Stimulated activated CD4-positive, alpha-beta T cell treated with anti-CD3 and anti-CD28 coated beads, Interleukin-15, amount 100 ng/mL, for 24 hours (primary cell): Measurements from ENCODE around the gene ATE1.
"Not testable (repeated sequence)": the region's sequence is repeated elsewhere in the genome, so short reads cannot be mapped to it uniquely, and the experiment has no call there.

Experiments used
- DNase-seq: peaks from one replicate; pipeline ENCODE4 v3.0.0-alpha.2; 2020

Gene ATE1

DNA sequence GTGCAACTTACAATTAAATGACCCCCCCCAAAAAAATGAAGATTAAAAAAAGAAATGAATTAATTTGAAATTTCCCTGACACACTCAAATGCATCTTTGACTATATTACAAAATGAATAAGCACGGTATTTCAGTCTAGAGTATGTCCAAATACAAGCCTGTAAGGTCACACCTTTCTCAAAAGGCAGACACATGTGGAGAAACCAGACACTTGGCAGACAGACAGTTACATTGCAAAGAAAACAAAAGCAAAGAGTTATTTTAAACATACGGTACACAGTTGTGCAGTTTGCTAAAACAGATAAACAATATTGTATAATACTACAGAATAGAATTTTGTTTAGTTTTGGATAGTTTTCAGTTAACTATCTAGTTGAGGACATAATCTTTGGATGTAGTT is 153.0 kb downstream of the ATE1 start:
- DNase-seq: no peak

GRCh38 chr10:121774404-121774803 is 153.4 kb downstream of the ATE1 start:
- DNase-seq: no peak

- no peak for DNase-seq
These were observed 154.9 kb downstream of the ATE1 start for GRCh38 chr10:121772884-121773283.

DNA sequence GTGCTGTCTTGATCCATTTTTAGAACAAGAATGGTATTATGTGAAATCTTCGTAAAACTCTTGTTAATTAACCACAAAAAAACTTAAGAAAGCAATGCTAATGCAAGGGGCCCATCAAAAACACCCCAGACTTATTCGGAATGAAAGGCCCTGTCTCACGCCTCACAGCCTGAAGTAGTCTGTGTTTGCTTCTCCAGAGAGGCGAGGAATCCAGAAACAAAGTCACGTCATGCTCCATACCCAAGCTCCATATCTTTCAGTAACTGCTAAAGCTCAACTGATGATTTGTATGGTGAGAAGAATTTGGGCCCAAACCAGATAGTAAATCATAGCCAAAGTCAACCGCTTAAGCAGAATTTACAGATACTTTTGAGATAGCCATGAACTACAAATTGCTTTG is 155.4 kb downstream of the ATE1 start:
- DNase-seq: no peak

GRCh38 chr10:121771966-121772365 is 155.9 kb downstream of the ATE1 start:
- no peak for DNase-seq

GRCh38 chr10:121766426-121766825 is 161.4 kb downstream of the ATE1 start:
- DNase-seq: no peak

GRCh38 chr10:121765204-121765603 is 162.6 kb downstream of the ATE1 start:
- DNase-seq: no peak

DNA sequence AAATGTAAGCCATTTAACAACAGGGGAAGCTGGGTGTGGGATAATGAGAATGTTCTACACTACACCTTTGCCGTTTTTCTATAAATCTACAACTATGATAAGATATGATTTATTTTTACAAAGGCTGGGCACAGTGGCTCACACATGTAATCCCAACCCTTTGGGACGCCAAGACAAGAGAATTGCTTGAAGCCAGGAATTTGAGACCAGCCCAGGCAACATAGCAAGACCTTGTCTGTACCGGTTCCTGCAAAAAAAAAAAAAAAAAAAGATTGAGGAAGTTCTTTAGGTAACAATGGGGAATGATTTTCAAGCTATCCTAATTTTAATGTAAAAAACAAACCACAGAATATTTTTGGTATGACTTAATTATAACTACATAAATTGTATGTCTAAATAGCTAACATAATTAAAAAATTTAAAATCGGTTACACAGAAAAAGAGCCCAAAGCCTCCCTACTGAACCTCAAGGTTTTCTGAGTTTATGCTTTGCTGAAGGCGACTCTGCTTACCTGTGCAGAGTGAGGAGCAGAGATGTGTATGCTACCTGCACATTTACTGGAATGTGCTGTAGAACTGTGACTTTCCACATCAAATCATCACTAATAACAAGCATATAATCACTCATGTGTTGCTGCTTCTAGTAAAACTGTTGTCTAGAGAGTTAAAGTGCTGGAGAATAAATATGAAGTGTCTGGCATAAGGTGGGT is 163.4 kb downstream of the ATE1 start:
- no peak for DNase-seq

- not testable (repeated sequence) for DNase-seq
These were observed 170.6 kb downstream of the ATE1 start for GRCh38 chr10:121757241-121757640.

DNA sequence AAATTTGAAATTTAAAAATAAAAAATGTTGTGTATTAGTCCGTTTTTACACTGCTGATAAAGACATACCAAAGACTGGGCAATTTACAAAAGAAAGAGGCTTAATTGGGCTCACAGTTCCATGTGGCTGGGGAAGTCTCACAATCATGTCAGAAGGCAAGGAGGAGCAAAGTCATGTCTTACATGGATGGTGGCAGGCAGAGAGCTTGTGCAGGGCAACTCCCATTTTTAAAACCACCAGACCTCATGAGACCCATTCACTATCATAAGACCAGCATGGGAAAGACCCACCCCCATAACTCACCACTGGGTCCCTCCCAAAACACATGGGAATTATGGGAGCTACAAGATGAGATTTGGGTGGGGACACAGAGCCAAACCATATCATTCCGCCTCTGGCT is 172.3 kb downstream of the ATE1 start:
- DNase-seq: not testable (repeated sequence)

GRCh38 chr10:121754666-121755065 is 173.2 kb downstream of the ATE1 start:
- no peak for DNase-seq

GRCh38 chr10:121753726-121754476 is 173.9 kb downstream of the ATE1 start:
- DNase-seq: no peak

DNA sequence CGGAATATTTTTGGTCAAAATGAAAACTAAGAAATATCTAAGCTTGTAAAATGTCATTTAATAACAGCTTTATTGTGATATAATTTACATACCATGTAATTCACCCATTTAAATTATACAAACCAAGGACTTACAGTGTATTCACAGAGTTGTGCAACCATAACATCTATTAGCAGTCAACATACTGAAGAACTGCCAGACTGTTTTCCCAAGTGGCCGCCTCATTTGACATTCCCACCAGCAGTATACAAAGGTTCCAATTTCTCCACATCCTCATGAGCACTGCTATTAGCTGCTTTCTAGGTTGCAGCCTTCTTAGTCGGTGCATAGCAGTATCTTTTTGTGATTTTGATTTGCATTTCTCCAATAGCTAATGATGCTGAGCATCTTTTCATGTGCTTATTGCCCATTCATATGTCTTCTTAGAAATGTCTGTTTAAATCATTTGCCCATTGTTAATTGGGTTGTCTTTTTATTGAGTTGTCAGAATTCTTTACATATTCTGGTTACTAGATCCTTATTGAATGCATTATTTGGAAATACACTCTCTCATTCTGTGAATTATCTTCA is 176.6 kb downstream of the ATE1 start:
- no peak for DNase-seq

GRCh38 chr10:121747163-121747775 is 180.6 kb downstream of the ATE1 start:
- DNase-seq: no peak

- no peak for DNase-seq
These were observed 186.5 kb downstream of the ATE1 start for GRCh38 chr10:121741248-121741792.

GRCh38 chr10:121740069-121740468 is 187.8 kb downstream of the ATE1 start:
- no peak for DNase-seq

DNA sequence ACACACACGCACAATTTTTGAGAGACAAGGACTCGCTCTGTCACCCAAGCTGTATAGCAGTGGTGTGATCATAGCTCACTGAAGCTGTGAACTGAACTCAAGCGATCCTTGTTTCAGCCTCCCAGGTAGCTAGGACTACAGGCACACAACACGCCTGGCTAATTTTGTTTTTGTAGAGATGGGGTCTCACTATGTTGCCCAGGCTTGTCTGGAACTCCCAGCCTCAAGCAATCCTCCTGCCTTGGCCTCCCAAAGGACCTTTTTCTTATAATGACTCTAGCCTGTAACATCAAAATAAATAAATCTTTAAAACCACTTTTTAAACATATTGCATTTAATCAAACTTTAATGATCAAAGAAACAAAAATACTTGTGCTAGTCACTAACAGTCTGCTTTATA is 188.7 kb downstream of the ATE1 start:
- no peak for DNase-seq

GRCh38 chr10:121736315-121737130 is 191.3 kb downstream of the ATE1 start:
- no peak for DNase-seq

GRCh38 chr10:121735263-121735662 is 192.6 kb downstream of the ATE1 start:
- DNase-seq: no peak

DNA sequence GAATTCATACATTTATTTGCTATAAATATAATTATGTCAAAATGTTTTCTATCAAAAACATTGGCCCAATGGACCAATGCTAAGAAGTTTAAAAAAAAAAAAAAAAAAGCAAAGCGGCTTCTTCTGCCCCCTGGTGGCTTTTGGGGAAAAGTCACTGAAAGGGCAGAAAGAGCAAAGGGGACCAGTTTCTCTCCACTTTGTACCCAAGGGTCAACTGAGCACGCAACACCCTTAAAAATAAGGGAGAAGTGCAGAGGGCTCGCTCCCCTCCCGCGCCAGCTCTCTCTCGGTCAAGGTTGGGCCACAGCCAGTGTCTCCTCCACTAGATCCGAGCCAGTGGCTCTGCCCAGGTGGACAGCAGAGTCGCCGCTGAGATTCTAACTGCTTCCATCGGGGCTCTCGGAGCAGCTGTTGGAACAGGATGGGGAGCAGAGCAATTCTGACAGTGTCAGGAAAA is 193.2 kb downstream of the ATE1 start:
- peak; percentile 32 for DNase-seq

GRCh38 chr10:121732656-121733445 is 195.0 kb downstream of the ATE1 start:
- no peak for DNase-seq

GRCh38 chr10:121732172-121732571 is 195.7 kb downstream of the ATE1 start:
- DNase-seq: no peak
